ENCODE data around the gene USP36. TPM values are rescaled to one million over a fixed set of nuclear protein-coding genes. Genes with fewer than 3 reads are reported as not detected.
A peak's percentile ranks its signal among the peaks of the same experiment; 100 is the strongest.

The USP36 gene
- total RNA-seq, 2 experiments from 2014 or later: 489 to 494 TPM

GRCh38 chr17:78798695-78799559 lies 41.7 kb downstream of the USP36 start:
- intact Hi-C loops (cut with DNase I, micrococcal nuclease): loop anchor here (1.0 to 2.0 kb wide), 2 partner anchors 20 to 90 kb away; no protein-coding TSS in a partner anchor
- Histone ChIP-seq H3K27ac (ENCODE audit: low read depth in 1 of 2, low read length in 2 of 2) (no peak overlapping the region), H3K4me3 (ENCODE audit: low read length) (no peak overlapping the region), H3K4me1 (ENCODE audit: insufficient read depth, low read length) (peaks cover 60% of the 10 kb centered on the region), H3K9me3 (ENCODE audit: control insufficient read depth in 1 of 2, insufficient read depth in 1 of 2, low read length in 2 of 2) (no peaks in the 10 kb centered on the region), H3K27me3 (ENCODE audit: control insufficient read depth in 1 of 2, insufficient read depth in 2 of 2, low read length in 2 of 2) (no peaks in the 10 kb centered on the region), H3K36me3 (ENCODE audit: insufficient read depth, low read length) (peaks cover 89% of the 10 kb centered on the region)
- ChIA-PET CTCF (interaction anchor here (1.0 to 1.6 kb wide), 5 partner anchors 10 to 82 kb away, joined by 3 to 5 read pairs (median 4); no protein-coding TSS in a partner anchor), POLR2A (interaction anchor here (0.7 to 4.6 kb wide), 6 partner anchors 9 to 50 kb away, joined by 3 to 23 read pairs (median 7); partner anchors contain the start of gene CYTH1)
- peaks cover 95% of the 10 kb centered on the region for H3K36me3 Mint-ChIP-seq (ENCODE audit: low read depth)
- H3K9me3 Mint-ChIP-seq: no peaks in the 10 kb centered on the region
- DNase-seq (peak in 5 of 14 experiments; percentile 29 to 72 (median 68)), ATAC-seq (ENCODE audit: poor library complexity) (peak; percentile 29)
- peak; percentile 71 for TF ChIP-seq CTCF (IDR thresholded peaks at IDR 0.05)
- no peaks in the 10 kb centered on the region for H3K27me3 Mint-ChIP-seq
- peaks cover 80% of the 10 kb centered on the region for H3K4me1 Mint-ChIP-seq (ENCODE audit: low read depth)
- H3K27ac Mint-ChIP-seq: peak overlapping the region; percentile 97
- H3K4me3 Mint-ChIP-seq: peak overlapping the region; percentile 71

GRCh38 chr17:78797691-78798585 lies 42.7 kb downstream of the USP36 start:
- Histone ChIP-seq H3K36me3 (ENCODE audit: insufficient read depth, low read length) (peaks cover 92% of the 10 kb centered on the region), H3K9me3 (ENCODE audit: control insufficient read depth in 1 of 2, insufficient read depth in 1 of 2, low read length in 2 of 2) (no peaks in the 10 kb centered on the region), H3K4me1 (ENCODE audit: insufficient read depth, low read length) (peaks cover 59% of the 10 kb centered on the region), H3K4me3 (ENCODE audit: low read length) (no peak overlapping the region), H3K27me3 (ENCODE audit: control insufficient read depth in 1 of 2, insufficient read depth in 2 of 2, low read length in 2 of 2) (no peaks in the 10 kb centered on the region), H3K27ac (ENCODE audit: low read depth in 1 of 2, low read length in 2 of 2) (no peak overlapping the region)
- Mint-ChIP-seq H3K4me3 (peak overlapping the region; percentile 30), H3K27ac (peak overlapping the region; percentile 97), H3K27me3 (no peaks in the 10 kb centered on the region), H3K4me1 (ENCODE audit: low read depth) (peaks cover 77% of the 10 kb centered on the region), H3K36me3 (ENCODE audit: low read depth) (peaks cover 95% of the 10 kb centered on the region), H3K9me3 (no peaks in the 10 kb centered on the region)
- DNase-seq (peak in 1 of 14 experiments; percentile 34), ATAC-seq (ENCODE audit: poor library complexity) (no peak)
- POLR2A ChIA-PET: interaction anchor here (2.5 to 4.6 kb wide), 2 partner anchors 8 to 12 kb away, joined by 10 to 23 read pairs; no protein-coding TSS in a partner anchor
- TF ChIP-seq CTCF (IDR thresholded peaks at IDR 0.05): no peak
- CTCF ChIA-PET: interaction anchor here (1.3 to 1.6 kb wide), 3 partner anchors 9 to 19 kb away, joined by 4 to 5 read pairs (median 4); no protein-coding TSS in a partner anchor
- intact Hi-C loops (cut with DNase I, micrococcal nuclease): loop anchor here in 1 of 2 experiments (2.0 kb wide), 1 partner anchor 89 kb away; no protein-coding TSS in a partner anchor

GRCh38 chr17:78797213-78797612 lies 43.4 kb downstream of the USP36 start:
- H3K4me1 ChIP-seq (ENCODE audit: insufficient read depth, low read length): peaks cover 55% of the 10 kb centered on the region
- DNase-seq: peak in 1 of 14 experiments; percentile 25
- H3K36me3 ChIP-seq (ENCODE audit: insufficient read depth, low read length): peaks cover 88% of the 10 kb centered on the region

More at GRCh38 chr17:78797213-78797612, 43.4 kb downstream of the USP36 start:
- no peak for ATAC-seq (ENCODE audit: poor library complexity)
- Mint-ChIP-seq H3K4me1 (ENCODE audit: low read depth) (peaks cover 74% of the 10 kb centered on the region), H3K27me3 (no peaks in the 10 kb centered on the region), H3K36me3 (ENCODE audit: low read depth) (peaks cover 92% of the 10 kb centered on the region), H3K9me3 (no peaks in the 10 kb centered on the region), H3K27ac (peak overlapping the region; percentile 97), H3K4me3 (no peak overlapping the region)
- H3K27ac ChIP-seq (ENCODE audit: low read depth in 1 of 2, low read length in 2 of 2): no peak overlapping the region
- no peaks in the 10 kb centered on the region for H3K27me3 ChIP-seq (ENCODE audit: control insufficient read depth in 1 of 2, insufficient read depth in 2 of 2, low read length in 2 of 2)
- POLR2A ChIA-PET: no interaction called here
- no peak for TF ChIP-seq CTCF (IDR thresholded peaks at IDR 0.05)
- CTCF ChIA-PET: no interaction called here
- intact Hi-C loops (cut with DNase I, micrococcal nuclease): no loop called here
- no peaks in the 10 kb centered on the region for H3K9me3 ChIP-seq (ENCODE audit: control insufficient read depth in 1 of 2, insufficient read depth in 1 of 2, low read length in 2 of 2)
- no peak overlapping the region for H3K4me3 ChIP-seq (ENCODE audit: low read length)

Data from CD4-positive, alpha-beta T cell (primary cell).